Heart left ventricle (tissue), 16 donors: Measurements from ENCODE around the gene SHROOM1. TPM values are rescaled to one million over a fixed set of nuclear protein-coding genes. Genes with fewer than 3 reads are reported as not detected.
A peak's percentile ranks its signal among the peaks of the same experiment; 100 is the strongest.

Source experiments
- ATAC-seq, 4 donors: fragments of 200-7000 bp; cut with Tn5 transposase; one replicate each; pipeline ENCODE4 v1.9.1; 2020 to 2022; ENCODE audit warnings: moderate library complexity in 4 of 4, mild to moderate bottlenecking in 3 of 4, moderate number of reproducible peaks in 1 of 4
- DNase-seq, 5 donors: peaks; one replicate each; pipeline ENCODE4 v3.0.0-alpha.2; 2020
- H3K27ac ChIP-seq, 12 donors: fragments of 200-600 bp; sonication (generic) in 4 of 12; one replicate each; pipeline versions ENCODE4 v1.5.0 to v1.8.0; 2016 to 2022; ENCODE audit warnings: mild to moderate bottlenecking in 2 of 12
- H3K27me3 ChIP-seq, 9 donors: fragments of 200-600 bp; sonication (generic) in 2 of 9; one replicate each; pipeline versions ENCODE4 v1.5.1 to v1.8.0; 2016 to 2022; ENCODE audit warnings: mild to moderate bottlenecking in 3 of 9
- H3K36me3 ChIP-seq, 9 donors: fragments of 200-600 bp; sonication (generic) in 2 of 9; one replicate each; pipeline versions ENCODE4 v1.5.0 to v1.8.0; 2018 to 2022; ENCODE audit warnings: mild to moderate bottlenecking in 2 of 9
- H3K4me1 ChIP-seq, 12 donors: fragments of 200-600 bp; sonication (generic) in 4 of 12; one replicate each; pipeline versions ENCODE4 v1.5.0 to v1.8.0; 2016 to 2022; ENCODE audit warnings: mild to moderate bottlenecking in 3 of 12
- H3K4me3 ChIP-seq, 12 donors: fragments of 200-600 bp; sonication (generic) in 4 of 12; one replicate each; pipeline versions ENCODE4 v1.5.0 to v1.8.0; 2017 to 2022; ENCODE audit warnings: mild to moderate bottlenecking in 9 of 12, moderate library complexity in 4 of 12
- H3K9me3 ChIP-seq, 12 donors: fragments of 200-600 bp; sonication (generic) in 4 of 12; one replicate each; pipeline versions ENCODE4 v1.5.0 to v1.8.0; 2016 to 2022; ENCODE audit warnings: mild to moderate bottlenecking in 1 of 12
- POLR2A ChIP-seq, 2 donors: fragments of 450-650 bp; IDR thresholded peaks; one replicate each; pipeline ENCODE4 v1.6.1; 2017; ENCODE audit warnings: antibody characterized with exemption in 2 of 2, mild to moderate bottlenecking in 2 of 2, moderate library complexity in 2 of 2
- WGBS, 4 donors: extraction: QIAGEN DNeasy Blood & Tissue Kit in 2 of 4; methylation state at CpG; one replicate each; pipeline versions ENCODE4 v1.1.5 to v1.1.7; 2013 to 2018; 5-methylcytosine and 5-hydroxymethylcytosine counted together
- intact Hi-C, 10 donors: fragments of 100-400 bp; cut with DNase I; formaldehyde crosslinking; loops; one replicate each; pipeline versions ENCODE4 v1.11.1 to v1.14.2; 2022
- polyA plus RNA-seq, 2 donors: library from polyadenylated mRNA; stranded (reverse); fragments of 200-250 nt; gene quantifications; one replicate each; pipeline ENCODE4 v1.2.3, GENCODE V29; 2013
- total RNA-seq, 9 donors: library from RNA; depleted of rRNA in 2 of 9; stranded (reverse); fragments of >200 nt in 2 of 9; fragmentation: NEBNext Ultra II Directional in 3 of 9; extraction: Animal tissue kit (Norgen Biotek cat#: 25700) in 3 of 9; gene quantifications; one replicate each; pipeline versions ENCODE4 v1.1.0 to v1.2.4, GENCODE V29; 2016 to 2023
- TF ChIP-seq, protein P1 (sequence below), 12 donors: fragments of 200-600 bp; sonication (generic) in 4 of 12; IDR thresholded peaks; one replicate each; pipeline versions ENCODE4 v1.5.0 to v1.8.0; 2018 to 2022; ENCODE audit warnings: antibody characterized with exemption in 12 of 12, mild to moderate bottlenecking in 5 of 12
- donor health status: ischemic (EF 13 %, LVEDD 7.1; RV severe dilation, severe dysfunction).
- donor health status: healthy with polysubstance abuse.
- donor health status: DM: no; HTN: yes; CAD: no.
- donor health status: DM: no; HTN: no; CAD: no.
- donor health status: ischemic (EF 25% LVEDD 6.9; RV normal size, moderate dysfunction).
- donor health status: ischemic (EF 25% LVEDD 5.7; RV mildly dilated, moderate dysfunction).
- donor health status: healthy.
- donor health status: DM: yes; HTN: yes; CAD: no.
- donor health status: ischemic (EF 35%, LVEDD 5.7; RV mildly dilated, moderate dysfunction).
- donor health status: nonischemic (EF 11% LVEDD 7.7; RV severe dilation, severe dysfunction).
- donor health status: DM: yes; HTN: yes; CAD: no.
- donor health status: PGD.
- donor health status: ischemic (EF 29% LVEDD 5.4; RV normal size, mild dysfunction).
- donor health status: nonischemic (EF 23%, LVEDD 6.1; RV moderate dilation, normal function).

Gene SHROOM1
- total and polyA plus RNA-seq, 11 donors = 2.0 to 6.8 (median 4.7) TPM

DNA sequence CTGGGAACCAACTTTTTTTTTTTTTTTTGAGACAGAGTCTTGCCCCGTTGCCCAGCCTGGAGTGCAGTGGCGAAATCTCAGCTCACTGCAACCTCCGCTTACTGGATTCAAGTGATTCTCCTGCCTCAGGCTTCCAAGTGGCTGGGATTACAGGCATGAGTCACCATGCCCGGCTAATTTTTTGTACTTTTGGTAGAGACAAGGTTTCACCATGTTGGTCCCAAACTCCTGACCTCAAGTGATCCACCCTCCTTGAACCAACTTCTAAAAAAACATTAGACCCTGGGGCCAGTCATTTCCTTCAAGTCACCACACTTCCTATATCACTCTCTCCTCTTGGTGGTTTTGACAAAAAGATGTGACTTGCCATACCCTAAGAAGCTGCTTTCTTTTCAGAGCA, 10.9 kb upstream of the SHROOM1 start:
- Histone ChIP-seq H3K4me1 (peaks cover 0 to 25% (median 0%) of the 10 kb centered on the region in 12 donors), H3K36me3 (no peaks in the 10 kb centered on the region), H3K9me3 (no peaks in the 10 kb centered on the region), H3K4me3 (no peak overlapping the region), H3K27me3 (no peaks in the 10 kb centered on the region), H3K27ac (no peak overlapping the region)
- DNase-seq (no peak), ATAC-seq (no peak)
- TF ChIP-seq, protein P1, sequence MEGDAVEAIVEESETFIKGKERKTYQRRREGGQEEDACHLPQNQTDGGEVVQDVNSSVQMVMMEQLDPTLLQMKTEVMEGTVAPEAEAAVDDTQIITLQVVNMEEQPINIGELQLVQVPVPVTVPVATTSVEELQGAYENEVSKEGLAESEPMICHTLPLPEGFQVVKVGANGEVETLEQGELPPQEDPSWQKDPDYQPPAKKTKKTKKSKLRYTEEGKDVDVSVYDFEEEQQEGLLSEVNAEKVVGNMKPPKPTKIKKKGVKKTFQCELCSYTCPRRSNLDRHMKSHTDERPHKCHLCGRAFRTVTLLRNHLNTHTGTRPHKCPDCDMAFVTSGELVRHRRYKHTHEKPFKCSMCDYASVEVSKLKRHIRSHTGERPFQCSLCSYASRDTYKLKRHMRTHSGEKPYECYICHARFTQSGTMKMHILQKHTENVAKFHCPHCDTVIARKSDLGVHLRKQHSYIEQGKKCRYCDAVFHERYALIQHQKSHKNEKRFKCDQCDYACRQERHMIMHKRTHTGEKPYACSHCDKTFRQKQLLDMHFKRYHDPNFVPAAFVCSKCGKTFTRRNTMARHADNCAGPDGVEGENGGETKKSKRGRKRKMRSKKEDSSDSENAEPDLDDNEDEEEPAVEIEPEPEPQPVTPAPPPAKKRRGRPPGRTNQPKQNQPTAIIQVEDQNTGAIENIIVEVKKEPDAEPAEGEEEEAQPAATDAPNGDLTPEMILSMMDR (IDR thresholded peaks at IDR 0.05) = no peak
- TF ChIP-seq POLR2A (IDR thresholded peaks at IDR 0.05) = no peak
- intact Hi-C loops = no loop called here
- 94 to 95% (median 94%) methylated on average over 4 of the region's 4 CpGs for WGBS, 4 donors

- DNase-seq = no peak
- H3K9me3 ChIP-seq = no peaks in the 10 kb centered on the region
- no peak overlapping the region for H3K4me3 ChIP-seq
- WGBS, 4 donors = 70 to 75% (median 72%) methylated on average over 1 of the region's 1 CpG
- TF ChIP-seq POLR2A (IDR thresholded peaks at IDR 0.05) = no peak
- TF ChIP-seq, protein P1 (IDR thresholded peaks at IDR 0.05) = no peak
- peaks cover 0 to 25% (median 0%) of the 10 kb centered on the region in 12 donors for H3K4me1 ChIP-seq
- no peak for ATAC-seq
- H3K27me3 ChIP-seq = no peaks in the 10 kb centered on the region
- intact Hi-C loops = no loop called here
- H3K36me3 ChIP-seq = no peaks in the 10 kb centered on the region
- H3K27ac ChIP-seq = peak overlapping the region in 5 of 12 donors; percentile 44 to 76 (median 72)
Observed at GRCh38 chr5:132840896-132841295, 10.4 kb upstream of the SHROOM1 start.

DNA sequence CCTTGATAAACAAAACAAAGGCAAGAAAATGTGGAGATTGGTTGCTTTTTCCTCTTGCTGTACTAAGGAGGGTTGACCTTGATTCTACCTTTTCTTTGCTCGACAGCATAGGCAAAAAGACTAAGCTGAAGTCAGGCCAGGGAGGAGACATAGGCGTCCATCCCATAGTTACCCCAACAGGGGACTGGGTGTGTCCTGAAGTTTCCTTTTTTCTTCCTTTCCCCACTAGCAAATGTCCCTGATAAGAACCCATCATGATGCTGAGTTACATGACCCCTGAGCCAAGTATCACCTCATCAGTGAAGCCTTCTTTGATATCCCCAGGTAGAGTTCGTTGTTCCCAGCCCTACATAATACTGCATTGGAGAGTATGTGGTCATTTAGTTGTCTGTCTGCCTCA, 9.9 kb upstream of the SHROOM1 start:
- 66 to 81% (median 73%) methylated on average over 3 of the region's 3 CpGs for WGBS, 4 donors
- intact Hi-C loops = no loop called here
- ATAC-seq = peak in 1 of 4 donors; percentile 30

DNA sequence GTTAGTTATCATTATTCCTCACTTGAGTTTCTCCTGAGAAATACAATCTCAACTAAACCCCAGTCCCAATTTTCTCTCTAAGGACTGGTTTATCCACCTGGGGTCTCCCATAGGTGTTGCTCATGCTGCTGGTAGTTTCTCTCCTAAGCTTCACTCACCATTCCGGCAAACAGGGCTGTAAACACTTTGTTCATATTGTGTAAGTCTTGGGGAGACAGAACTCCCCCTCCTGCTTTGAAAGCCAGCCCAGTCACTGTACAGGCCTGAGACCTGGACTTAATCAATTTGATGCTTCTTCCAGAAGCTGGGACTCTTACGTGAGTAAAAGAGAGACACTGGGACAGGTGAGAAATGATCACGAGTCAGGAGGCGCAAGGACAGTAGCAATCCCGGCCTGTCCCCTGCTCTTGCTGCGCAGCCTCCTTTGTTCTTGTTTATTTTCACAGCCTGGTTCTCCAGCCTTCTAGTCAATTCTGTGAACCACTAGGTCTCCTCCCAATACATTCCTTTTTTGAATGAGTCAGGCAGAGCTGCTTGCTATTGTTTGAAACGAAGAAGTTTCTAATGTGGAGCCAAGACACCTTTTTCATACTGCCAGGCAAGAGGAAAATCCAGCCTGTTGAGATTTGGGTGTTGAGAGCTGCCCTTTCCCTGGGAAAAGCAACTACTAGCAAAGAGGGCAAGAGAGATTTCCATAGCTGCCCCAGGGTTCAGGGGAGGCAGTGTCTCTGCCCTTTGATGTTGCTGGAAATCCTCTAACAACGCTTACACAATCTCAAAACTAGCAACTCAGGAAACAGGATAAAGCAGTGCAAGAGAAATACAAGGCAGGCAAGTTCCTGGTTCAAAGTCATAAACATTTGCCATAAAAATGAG, 9.2 kb upstream of the SHROOM1 start:
- Histone ChIP-seq H3K27ac (peak overlapping the region in 10 of 12 donors; percentile 32 to 76 (median 58)), H3K4me3 (no peak overlapping the region), H3K4me1 (peaks cover 0 to 25% (median 0%) of the 10 kb centered on the region in 12 donors), H3K27me3 (no peaks in the 10 kb centered on the region), H3K36me3 (no peaks in the 10 kb centered on the region), H3K9me3 (no peaks in the 10 kb centered on the region)
- ATAC-seq (peak in 3 of 4 donors; percentile 20 to 53 (median 26)), DNase-seq (no peak)
- TF ChIP-seq, protein P1 (IDR thresholded peaks at IDR 0.05) = no peak
- TF ChIP-seq POLR2A (IDR thresholded peaks at IDR 0.05) = no peak
- intact Hi-C loops = no loop called here
- 76 to 82% (median 78%) methylated on average over 8 of the region's 8 CpGs for WGBS, 4 donors

More for the DNA sequence above, 9.9 kb upstream of the SHROOM1 start:
- H3K9me3 ChIP-seq = no peaks in the 10 kb centered on the region
- H3K27me3 ChIP-seq = no peaks in the 10 kb centered on the region
- peak overlapping the region in 9 of 12 donors; percentile 32 to 76 (median 62) for H3K27ac ChIP-seq
- peaks cover 0 to 25% (median 0%) of the 10 kb centered on the region in 12 donors for H3K4me1 ChIP-seq
- DNase-seq = no peak
- no peaks in the 10 kb centered on the region for H3K36me3 ChIP-seq
- TF ChIP-seq POLR2A (IDR thresholded peaks at IDR 0.05) = no peak
- TF ChIP-seq, protein P1 (IDR thresholded peaks at IDR 0.05) = no peak
- no peak overlapping the region for H3K4me3 ChIP-seq
